ENCODE measurements around the gene SH3D19.

SH3D19 gene

GRCh38 chr4:151114338-151114737, 211.1 kb downstream of the SH3D19 start:
- Histone ChIP-seq H3K36me3 (ENCODE audit: control insufficient read depth, insufficient read depth, low read length) (peaks cover 7% of the 10 kb centered on the region), H3K27ac (ENCODE audit: insufficient read depth, low read depth, low read length, poor library complexity, severe bottlenecking) (no peak overlapping the region)
- 90 to 93% methylated on average over 3 of the region's 3 CpGs for WGBS, 2 experiments

GRCh38 chr4:151110236-151110635, 215.2 kb downstream of the SH3D19 start:
- Histone ChIP-seq H3K4me3 (ENCODE audit: insufficient read depth, low read depth, low read length) (no peak overlapping the region), H3K4me1 (ENCODE audit: control insufficient read depth, insufficient read depth, low read length) (no peaks in the 10 kb centered on the region), H3K9me3 (ENCODE audit: control insufficient read depth, low read length) (no peaks in the 10 kb centered on the region), H3K27ac (ENCODE audit: insufficient read depth, low read depth, low read length, poor library complexity, severe bottlenecking) (no peak overlapping the region), H3K27me3 (ENCODE audit: control insufficient read depth, insufficient read depth, low read length, poor library complexity, severe bottlenecking) (no peaks in the 10 kb centered on the region), H3K36me3 (ENCODE audit: control insufficient read depth, insufficient read depth, low read length) (peaks cover 34% of the 10 kb centered on the region)
- 92 to 97% methylated on average over 3 of the region's 3 CpGs for WGBS, 2 experiments

More at GRCh38 chr4:151114338-151114737, 211.1 kb downstream of the SH3D19 start:
- no peaks in the 10 kb centered on the region for H3K27me3 ChIP-seq (ENCODE audit: control insufficient read depth, insufficient read depth, low read length, poor library complexity, severe bottlenecking)
- H3K4me3 ChIP-seq (ENCODE audit: insufficient read depth, low read depth, low read length) = no peak overlapping the region
- H3K9me3 ChIP-seq (ENCODE audit: control insufficient read depth, low read length) = no peaks in the 10 kb centered on the region
- H3K4me1 ChIP-seq (ENCODE audit: control insufficient read depth, insufficient read depth, low read length) = no peaks in the 10 kb centered on the region

- Histone ChIP-seq H3K4me1 (ENCODE audit: control insufficient read depth, insufficient read depth, low read length) (no peaks in the 10 kb centered on the region), H3K27me3 (ENCODE audit: control insufficient read depth, insufficient read depth, low read length, poor library complexity, severe bottlenecking) (no peaks in the 10 kb centered on the region), H3K36me3 (ENCODE audit: control insufficient read depth, insufficient read depth, low read length) (peaks cover 54% of the 10 kb centered on the region), H3K4me3 (ENCODE audit: insufficient read depth, low read depth, low read length) (no peak overlapping the region), H3K27ac (ENCODE audit: insufficient read depth, low read depth, low read length, poor library complexity, severe bottlenecking) (no peak overlapping the region), H3K9me3 (ENCODE audit: control insufficient read depth, low read length) (no peaks in the 10 kb centered on the region)
- 95 to 98% methylated on average over 3 of the region's 3 CpGs for WGBS, 2 experiments
Measured at GRCh38 chr4:151107063-151107462, 218.3 kb downstream of the SH3D19 start.

- Histone ChIP-seq H3K9me3 (ENCODE audit: control insufficient read depth, low read length) (no peaks in the 10 kb centered on the region), H3K27me3 (ENCODE audit: control insufficient read depth, insufficient read depth, low read length, poor library complexity, severe bottlenecking) (no peaks in the 10 kb centered on the region), H3K27ac (ENCODE audit: insufficient read depth, low read depth, low read length, poor library complexity, severe bottlenecking) (no peak overlapping the region), H3K4me3 (ENCODE audit: insufficient read depth, low read depth, low read length) (no peak overlapping the region), H3K4me1 (ENCODE audit: control insufficient read depth, insufficient read depth, low read length) (peaks cover 5% of the 10 kb centered on the region), H3K36me3 (ENCODE audit: control insufficient read depth, insufficient read depth, low read length) (peaks cover 65% of the 10 kb centered on the region)
- WGBS, 2 experiments = 93% methylated on average over 5 of the region's 5 CpGs
Measured at GRCh38 chr4:151105454-151106032, 219.9 kb downstream of the SH3D19 start.

- Histone ChIP-seq H3K27ac (ENCODE audit: insufficient read depth, low read depth, low read length, poor library complexity, severe bottlenecking) (no peak overlapping the region), H3K4me3 (ENCODE audit: insufficient read depth, low read depth, low read length) (no peak overlapping the region), H3K4me1 (ENCODE audit: control insufficient read depth, insufficient read depth, low read length) (peaks cover 5% of the 10 kb centered on the region), H3K9me3 (ENCODE audit: control insufficient read depth, low read length) (no peaks in the 10 kb centered on the region), H3K27me3 (ENCODE audit: control insufficient read depth, insufficient read depth, low read length, poor library complexity, severe bottlenecking) (no peaks in the 10 kb centered on the region), H3K36me3 (ENCODE audit: control insufficient read depth, insufficient read depth, low read length) (peaks cover 58% of the 10 kb centered on the region)
- WGBS, 2 experiments = 92 to 94% methylated on average over 1 of the region's 1 CpG
Measured at GRCh38 chr4:151104621-151105020, 220.8 kb downstream of the SH3D19 start.

- no peak overlapping the region for H3K27ac ChIP-seq (ENCODE audit: insufficient read depth, low read depth, low read length, poor library complexity, severe bottlenecking)
- H3K9me3 ChIP-seq (ENCODE audit: control insufficient read depth, low read length) = no peaks in the 10 kb centered on the region
- peaks cover 58% of the 10 kb centered on the region for H3K36me3 ChIP-seq (ENCODE audit: control insufficient read depth, insufficient read depth, low read length)
- 96 to 100% methylated on average over 2 of the region's 2 CpGs for WGBS, 2 experiments
- peaks cover 5% of the 10 kb centered on the region for H3K4me1 ChIP-seq (ENCODE audit: control insufficient read depth, insufficient read depth, low read length)
- H3K27me3 ChIP-seq (ENCODE audit: control insufficient read depth, insufficient read depth, low read length, poor library complexity, severe bottlenecking) = no peaks in the 10 kb centered on the region
- H3K4me3 ChIP-seq (ENCODE audit: insufficient read depth, low read depth, low read length) = no peak overlapping the region
Measured at GRCh38 chr4:151103758-151104157, 221.6 kb downstream of the SH3D19 start.

GRCh38 chr4:151100531-151100930, 224.9 kb downstream of the SH3D19 start:
- 10 to 26% methylated on average over 3 of the region's 3 CpGs for WGBS, 2 experiments
- Histone ChIP-seq H3K36me3 (ENCODE audit: control insufficient read depth, insufficient read depth, low read length) (peaks cover 33% of the 10 kb centered on the region), H3K4me1 (ENCODE audit: control insufficient read depth, insufficient read depth, low read length) (peaks cover 5% of the 10 kb centered on the region), H3K9me3 (ENCODE audit: control insufficient read depth, low read length) (no peaks in the 10 kb centered on the region), H3K4me3 (ENCODE audit: insufficient read depth, low read depth, low read length) (peak overlapping the region; percentile 91), H3K27ac (ENCODE audit: insufficient read depth, low read depth, low read length, poor library complexity, severe bottlenecking) (no peak overlapping the region), H3K27me3 (ENCODE audit: control insufficient read depth, insufficient read depth, low read length, poor library complexity, severe bottlenecking) (no peaks in the 10 kb centered on the region)

GRCh38 chr4:151099976-151100417, 225.4 kb downstream of the SH3D19 start:
- Histone ChIP-seq H3K4me1 (ENCODE audit: control insufficient read depth, insufficient read depth, low read length) (peaks cover 5% of the 10 kb centered on the region), H3K36me3 (ENCODE audit: control insufficient read depth, insufficient read depth, low read length) (peaks cover 31% of the 10 kb centered on the region), H3K4me3 (ENCODE audit: insufficient read depth, low read depth, low read length) (peak overlapping the region; percentile 91), H3K27me3 (ENCODE audit: control insufficient read depth, insufficient read depth, low read length, poor library complexity, severe bottlenecking) (no peaks in the 10 kb centered on the region), H3K9me3 (ENCODE audit: control insufficient read depth, low read length) (no peaks in the 10 kb centered on the region), H3K27ac (ENCODE audit: insufficient read depth, low read depth, low read length, poor library complexity, severe bottlenecking) (peak overlapping the region; percentile 96)
- WGBS, 2 experiments = 0 to 1% methylated on average over 12 to 13 of the region's 13 CpGs

- Histone ChIP-seq H3K27me3 (ENCODE audit: control insufficient read depth, insufficient read depth, low read length, poor library complexity, severe bottlenecking) (no peaks in the 10 kb centered on the region), H3K36me3 (ENCODE audit: control insufficient read depth, insufficient read depth, low read length) (peaks cover 26% of the 10 kb centered on the region), H3K4me1 (ENCODE audit: control insufficient read depth, insufficient read depth, low read length) (peaks cover 5% of the 10 kb centered on the region), H3K9me3 (ENCODE audit: control insufficient read depth, low read length) (no peaks in the 10 kb centered on the region), H3K27ac (ENCODE audit: insufficient read depth, low read depth, low read length, poor library complexity, severe bottlenecking) (peak within 1 kb of the TSS; percentile 96), H3K4me3 (ENCODE audit: insufficient read depth, low read depth, low read length) (peak within 1 kb of the TSS; percentile 91)
- WGBS, 2 experiments = 2% methylated on average over 69 of the region's 69 CpGs
Measured at GRCh38 chr4:151099229-151099975, 226.0 kb downstream of the SH3D19 start, which contains the start of gene RPS3A. RPS3A (plus strand) TSS chr4:151099628; CDS start chr4:151099653, 25 bp downstream.

GRCh38 chr4:151098979-151099228, 226.5 kb downstream of the SH3D19 start:
- Histone ChIP-seq H3K4me3 (ENCODE audit: insufficient read depth, low read depth, low read length) (peak overlapping the region; percentile 91), H3K27ac (ENCODE audit: insufficient read depth, low read depth, low read length, poor library complexity, severe bottlenecking) (no peak overlapping the region), H3K4me1 (ENCODE audit: control insufficient read depth, insufficient read depth, low read length) (peaks cover 5% of the 10 kb centered on the region), H3K9me3 (ENCODE audit: control insufficient read depth, low read length) (no peaks in the 10 kb centered on the region), H3K27me3 (ENCODE audit: control insufficient read depth, insufficient read depth, low read length, poor library complexity, severe bottlenecking) (no peaks in the 10 kb centered on the region), H3K36me3 (ENCODE audit: control insufficient read depth, insufficient read depth, low read length) (peaks cover 22% of the 10 kb centered on the region)
- WGBS, 2 experiments = 59 to 61% methylated on average over 8 of the region's 8 CpGs

All from ectodermal cell (in vitro differentiated cells).